ENCODE data around the gene LIPC.

The LIPC gene

DNA sequence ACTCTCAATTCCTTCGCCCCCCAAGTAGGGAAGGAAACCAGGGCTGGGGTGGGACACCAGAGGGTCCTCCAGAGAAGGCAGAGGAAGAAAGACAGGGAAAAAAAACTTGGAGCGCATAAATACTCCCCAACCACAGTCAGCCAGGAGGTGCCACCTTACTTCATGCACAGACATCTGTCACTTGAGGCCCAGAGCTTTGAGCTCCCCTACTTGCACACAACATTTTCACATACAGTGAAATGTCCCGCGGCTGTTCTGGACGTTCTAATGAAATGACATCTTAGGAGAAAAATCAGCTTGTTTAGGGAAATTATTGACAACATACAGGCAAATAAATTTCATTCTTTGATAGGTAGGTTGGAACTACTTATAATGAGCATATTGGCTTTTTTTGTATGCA, 113.0 kb downstream of the LIPC start:
- DNase-seq, result no peak

DNA sequence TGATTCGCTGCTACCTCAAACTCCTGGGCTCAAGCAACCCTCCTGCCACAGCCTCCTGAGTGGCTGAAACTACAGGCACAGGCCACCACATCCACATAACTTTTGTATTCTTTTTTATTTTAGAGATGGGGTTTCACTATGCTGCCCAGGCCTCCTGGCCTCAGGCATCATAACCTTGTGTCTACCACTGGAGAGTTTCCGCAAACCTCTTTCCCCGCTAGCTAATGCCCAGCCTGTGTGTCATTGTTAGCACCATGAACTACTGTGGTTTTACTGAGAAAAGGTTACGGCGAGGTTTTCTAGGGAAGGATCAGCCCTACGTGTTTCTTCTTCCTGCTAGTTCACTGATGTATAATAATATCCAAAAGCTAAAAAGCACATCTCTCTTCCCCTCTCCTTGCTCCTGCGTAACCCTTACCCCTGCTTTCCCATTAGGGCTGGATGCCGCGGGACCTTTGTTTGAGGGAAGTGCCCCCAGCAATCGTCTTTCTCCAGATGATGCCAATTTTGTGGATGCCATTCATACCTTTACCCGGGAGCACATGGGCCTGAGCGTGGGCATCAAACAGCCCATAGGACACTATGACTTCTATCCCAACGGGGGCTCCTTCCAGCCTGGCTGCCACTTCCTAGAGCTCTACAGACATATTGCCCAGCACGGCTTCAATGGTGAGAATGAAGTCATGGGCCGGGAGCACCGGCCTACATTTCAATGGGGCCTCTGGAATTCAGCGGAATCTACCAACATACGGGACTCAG, 113.7 kb downstream of the LIPC start:
- no peak for DNase-seq

DNA sequence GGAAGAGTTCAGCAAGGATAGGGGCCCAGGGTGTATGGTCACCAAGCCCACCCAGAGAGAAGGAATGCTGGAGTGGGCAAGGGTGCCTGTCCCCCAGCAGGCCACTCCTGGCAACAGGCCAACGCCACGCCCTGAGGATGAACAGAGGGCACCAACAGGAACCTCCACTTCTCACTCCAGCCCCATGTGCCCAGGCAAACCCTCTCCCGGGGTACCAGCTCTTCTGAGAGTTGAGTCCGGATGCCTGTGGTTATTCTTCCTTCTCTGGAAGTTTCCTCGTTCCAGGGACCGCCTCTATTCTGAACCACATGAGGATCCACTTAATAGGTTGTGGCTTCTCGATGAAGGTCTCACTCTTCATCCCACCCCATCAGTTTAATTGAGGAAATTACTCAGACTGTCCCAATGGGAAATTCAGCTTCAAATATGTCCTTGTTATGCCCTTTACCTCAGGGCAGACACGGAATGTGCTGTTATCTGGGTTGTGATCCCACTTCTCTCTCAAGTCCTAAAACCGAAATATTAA, 114.3 kb downstream of the LIPC start:
- no peak for DNase-seq

DNA sequence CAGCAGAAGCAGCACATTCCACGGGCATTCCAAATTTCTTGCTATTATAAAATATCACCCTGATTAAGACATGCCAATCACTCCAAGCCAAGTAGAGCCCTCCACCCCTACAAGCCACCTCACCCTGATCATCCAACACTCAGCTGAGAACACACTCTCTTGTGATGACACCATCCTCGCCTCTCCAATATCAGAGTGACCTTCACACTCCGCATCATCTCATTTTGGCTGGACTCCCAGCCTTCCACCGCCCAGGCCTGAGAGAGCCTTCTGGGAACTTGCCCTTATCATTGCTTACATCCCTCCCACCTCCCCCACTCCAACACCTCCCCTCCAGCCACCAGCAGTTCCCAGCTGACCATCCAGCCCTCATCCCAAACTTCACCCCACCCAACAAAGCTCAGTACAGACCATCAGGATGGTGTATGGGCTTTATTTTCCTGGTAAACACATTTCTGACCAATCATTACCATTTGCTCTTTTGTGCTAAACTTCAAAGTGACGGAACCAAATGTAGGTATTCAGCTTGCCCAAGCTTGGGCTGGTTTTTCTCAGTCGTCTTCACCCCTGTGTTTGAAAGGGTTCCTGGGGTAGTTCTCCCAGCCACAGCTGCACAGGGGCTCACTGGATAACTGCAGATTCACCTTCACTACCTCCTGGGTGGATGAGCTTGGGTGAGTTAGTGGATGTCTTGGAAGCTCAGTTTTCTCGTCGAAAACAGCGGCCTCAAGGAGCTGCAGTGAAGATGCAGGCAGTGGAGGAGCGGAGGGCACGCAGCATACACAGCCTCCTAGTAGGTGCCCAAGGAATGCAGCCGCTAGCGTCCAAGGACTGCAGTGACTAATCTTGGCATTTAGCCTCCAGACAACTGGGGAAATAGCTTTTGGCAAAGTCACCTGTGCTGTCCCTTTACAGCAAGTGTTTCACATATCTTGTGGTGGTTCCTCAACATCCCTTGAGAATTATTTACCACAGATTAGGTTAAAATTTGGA, 115.1 kb downstream of the LIPC start:
- no peak for DNase-seq

DNA sequence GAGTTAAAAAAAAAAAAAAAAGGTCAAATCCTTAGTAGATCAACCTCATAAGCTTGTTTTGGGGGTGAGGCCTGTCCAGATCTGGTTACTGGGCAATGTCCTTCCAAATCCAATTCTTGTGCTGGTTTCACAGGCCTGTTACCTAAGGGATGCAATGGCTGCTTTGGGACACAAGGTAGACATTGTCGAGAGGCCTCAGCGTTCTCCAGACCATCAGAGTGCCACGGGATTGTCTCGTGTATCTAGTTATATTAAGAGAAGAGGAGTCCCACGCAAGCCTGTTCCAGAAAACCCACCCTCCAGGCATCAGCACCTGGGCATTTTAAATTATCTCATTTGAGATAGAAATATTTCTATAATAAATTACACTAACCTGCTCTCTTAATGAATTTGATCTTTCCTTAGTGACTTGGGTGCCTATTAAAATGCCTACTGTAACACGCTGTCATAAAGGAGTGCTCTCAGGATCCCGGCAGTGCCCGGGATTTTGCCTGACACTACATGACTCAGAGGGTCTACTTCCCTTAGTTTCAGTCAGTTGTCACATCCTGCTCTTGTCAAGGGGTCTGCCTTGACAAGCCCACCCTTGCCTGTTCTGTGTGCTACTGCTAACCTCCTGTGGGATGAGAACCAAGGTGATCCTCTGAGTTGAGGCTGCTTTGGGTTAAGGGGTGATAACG, 116.0 kb downstream of the LIPC start:
- DNase-seq, result no peak

DNA sequence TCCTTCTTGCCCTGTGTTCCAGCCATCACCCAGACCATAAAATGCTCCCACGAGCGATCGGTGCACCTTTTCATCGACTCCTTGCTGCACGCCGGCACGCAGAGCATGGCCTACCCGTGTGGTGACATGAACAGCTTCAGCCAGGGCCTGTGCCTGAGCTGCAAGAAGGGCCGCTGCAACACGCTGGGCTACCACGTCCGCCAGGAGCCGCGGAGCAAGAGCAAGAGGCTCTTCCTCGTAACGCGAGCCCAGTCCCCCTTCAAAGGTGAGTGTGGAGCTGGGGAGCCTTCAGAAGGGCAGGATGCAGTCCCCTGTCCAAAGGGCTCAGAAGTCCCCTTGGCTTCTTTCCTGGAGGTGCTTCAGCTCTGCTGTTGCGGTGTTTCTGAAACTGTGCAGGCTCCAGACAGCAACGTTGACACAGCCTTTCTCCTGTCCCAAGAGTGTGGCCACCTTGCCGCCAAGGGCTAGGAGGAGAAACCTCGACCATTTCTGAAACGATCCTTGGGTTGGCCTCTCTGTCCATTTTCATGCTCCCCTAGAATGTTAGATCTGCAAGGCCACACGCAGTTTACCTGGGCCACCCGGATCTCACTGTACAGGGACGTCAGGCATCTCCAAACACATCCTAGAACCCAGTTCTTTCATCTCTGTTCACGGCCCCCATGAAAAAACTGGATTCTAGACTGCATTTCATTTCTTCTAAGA, 116.7 kb downstream of the LIPC start:
- DNase-seq, result no peak

DNA sequence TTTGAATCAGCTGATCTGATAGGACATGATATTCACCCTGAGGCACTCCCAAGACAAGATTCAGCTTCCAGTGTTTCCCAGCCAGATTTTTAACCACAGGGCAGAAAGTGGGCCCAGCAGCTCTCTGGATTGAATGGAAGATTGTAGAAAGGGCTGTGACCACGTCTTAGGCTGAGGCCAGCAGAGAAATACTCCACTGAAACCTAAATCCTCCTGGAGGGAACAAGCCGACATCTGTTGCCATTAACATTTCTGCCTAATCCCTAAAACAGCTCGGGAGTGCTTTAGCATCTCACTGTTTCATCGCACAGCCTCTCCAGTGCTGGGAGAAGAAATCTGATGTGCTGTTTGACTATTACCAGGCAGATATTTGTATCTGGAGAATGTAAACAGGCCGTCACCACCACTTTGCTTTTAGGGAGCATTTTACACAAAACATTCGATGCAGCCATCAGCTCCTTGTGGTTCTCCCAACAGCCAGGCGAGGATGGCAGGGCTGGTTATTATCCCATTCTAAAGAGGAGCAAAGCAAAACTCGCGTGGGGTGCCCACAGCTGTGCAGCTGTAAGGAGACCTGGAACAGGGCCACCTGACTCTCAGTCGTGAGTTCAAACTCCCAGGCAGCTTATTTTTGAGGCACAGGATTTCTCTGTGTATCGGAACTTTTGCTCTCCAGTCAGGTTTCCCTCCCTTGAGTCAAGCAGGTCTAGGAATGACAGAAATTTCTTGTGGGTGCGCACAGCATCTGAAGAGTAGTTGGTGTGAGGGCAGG, 117.4 kb downstream of the LIPC start:
- no peak for DNase-seq

DNA sequence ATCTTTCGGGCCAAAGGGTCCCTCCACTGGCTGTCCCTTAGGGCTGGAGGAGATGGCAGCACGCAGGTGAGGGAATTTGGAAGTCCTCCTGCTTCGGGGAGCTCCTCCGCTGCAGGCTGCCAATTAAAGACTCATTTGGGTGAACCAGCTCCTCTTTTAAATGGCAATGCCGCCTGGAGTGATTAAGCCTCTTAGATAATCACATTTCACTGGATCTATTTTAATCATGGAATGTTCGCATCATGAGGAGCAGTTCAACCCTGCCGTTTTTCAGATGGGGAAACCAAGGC, 117.9 kb downstream of the LIPC start:
- no peak for DNase-seq

DNA sequence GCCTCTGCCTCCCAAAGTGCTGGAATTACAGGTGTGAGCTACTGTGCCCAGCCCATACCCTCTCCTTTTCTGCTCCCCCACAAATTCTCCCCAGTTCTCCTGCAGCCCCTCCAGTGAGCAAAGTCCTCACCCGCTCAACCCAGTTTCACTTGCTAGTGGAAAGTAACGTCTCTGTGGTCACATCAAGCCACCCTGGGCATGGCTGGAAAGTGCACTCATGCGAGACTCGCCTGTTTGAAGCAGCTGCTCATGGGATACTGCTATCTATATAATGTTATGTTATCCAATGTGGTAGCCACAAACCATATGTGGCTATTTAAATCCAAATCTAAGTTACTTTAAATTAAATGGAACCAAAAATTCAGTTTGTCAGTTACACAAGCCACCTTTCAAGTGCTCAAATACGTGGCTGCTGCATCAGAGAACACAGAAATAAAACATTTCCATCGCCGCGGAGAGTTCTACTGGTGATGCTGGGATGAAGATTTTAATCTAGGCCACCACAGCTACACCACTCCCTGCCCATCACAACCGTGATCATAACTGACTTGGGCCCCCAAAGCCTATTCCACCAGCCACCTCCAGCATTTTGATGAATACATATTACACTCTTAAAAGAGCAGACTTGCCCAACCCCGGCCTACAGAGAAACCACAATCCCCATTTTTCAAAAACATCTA, 119.4 kb downstream of the LIPC start:
- DNase-seq, result no peak

DNA sequence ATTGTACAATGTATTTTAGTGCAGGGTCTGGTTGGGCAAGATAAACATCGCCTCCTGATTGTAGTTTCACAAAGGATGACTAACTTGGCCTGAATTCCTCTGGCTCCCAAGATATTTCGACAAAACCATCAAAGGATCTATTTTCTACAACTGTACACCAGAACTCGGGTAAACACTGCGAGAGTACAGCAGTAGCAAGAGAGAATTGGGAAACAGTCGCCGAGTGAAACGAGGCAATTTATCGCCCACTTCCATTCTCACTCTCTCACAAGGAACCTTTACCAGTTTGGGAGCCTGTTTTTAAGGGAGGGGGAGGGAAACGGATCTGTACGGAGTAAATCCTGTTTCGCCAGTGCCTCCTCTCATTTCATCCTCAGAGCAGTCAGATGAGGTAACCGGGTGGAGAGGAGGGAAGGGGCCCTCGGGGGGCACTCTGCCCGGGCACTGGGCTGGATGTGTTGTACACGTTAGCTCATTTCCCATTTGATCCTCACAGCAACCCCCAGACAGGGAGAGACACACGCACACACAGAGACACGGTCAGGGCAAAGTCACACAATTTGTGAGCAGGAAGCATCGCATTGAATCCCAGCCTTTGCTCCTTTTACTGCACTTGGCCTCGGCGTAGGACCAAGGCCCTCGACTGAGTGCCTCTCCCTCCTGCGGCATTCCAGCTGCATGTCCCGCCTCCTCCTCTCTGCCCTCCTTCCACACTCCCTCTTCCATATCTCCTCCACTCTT, 120.1 kb downstream of the LIPC start:
- no peak for DNase-seq

DNA sequence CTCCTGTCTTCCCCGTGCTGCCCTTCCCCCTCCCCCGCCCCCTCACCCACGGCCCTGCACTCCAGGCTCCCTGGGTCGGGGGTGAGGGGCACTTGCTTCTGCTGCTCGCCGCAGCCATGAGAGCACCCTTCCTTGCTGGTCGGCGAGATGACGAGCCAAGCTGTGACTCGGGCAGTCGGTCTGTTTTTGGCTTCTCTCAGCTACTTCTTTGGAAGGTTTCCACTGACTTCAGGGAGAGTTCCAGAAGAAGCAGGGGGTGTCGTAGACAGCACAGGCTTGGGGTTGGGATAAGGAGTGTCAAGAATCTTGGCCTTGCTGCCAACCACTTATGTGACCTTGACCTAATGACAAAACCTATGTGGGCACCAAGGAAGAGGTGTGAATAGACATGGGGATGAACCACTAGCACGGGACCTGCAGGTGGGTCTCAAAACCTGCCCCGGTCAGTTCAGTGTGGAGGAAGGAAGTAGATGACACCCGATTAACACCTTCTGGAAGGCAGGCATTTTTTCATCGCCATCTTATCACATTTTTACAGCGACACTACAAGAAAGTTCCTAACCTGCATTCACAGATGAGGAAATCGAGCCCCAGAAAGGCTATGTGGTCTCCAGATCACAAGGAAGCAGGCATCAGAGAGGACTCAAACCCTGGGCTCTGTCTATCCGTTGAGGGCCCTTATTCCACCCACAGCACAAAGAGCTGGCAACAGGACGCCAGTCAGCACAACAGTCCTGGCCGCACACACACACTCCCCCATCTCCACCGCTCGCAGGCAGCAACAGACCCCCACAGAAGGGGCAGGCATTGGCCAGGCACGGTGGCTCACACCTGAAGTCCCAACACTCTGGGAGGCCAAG, 120.9 kb downstream of the LIPC start:
- DNase-seq, result no peak

DNA sequence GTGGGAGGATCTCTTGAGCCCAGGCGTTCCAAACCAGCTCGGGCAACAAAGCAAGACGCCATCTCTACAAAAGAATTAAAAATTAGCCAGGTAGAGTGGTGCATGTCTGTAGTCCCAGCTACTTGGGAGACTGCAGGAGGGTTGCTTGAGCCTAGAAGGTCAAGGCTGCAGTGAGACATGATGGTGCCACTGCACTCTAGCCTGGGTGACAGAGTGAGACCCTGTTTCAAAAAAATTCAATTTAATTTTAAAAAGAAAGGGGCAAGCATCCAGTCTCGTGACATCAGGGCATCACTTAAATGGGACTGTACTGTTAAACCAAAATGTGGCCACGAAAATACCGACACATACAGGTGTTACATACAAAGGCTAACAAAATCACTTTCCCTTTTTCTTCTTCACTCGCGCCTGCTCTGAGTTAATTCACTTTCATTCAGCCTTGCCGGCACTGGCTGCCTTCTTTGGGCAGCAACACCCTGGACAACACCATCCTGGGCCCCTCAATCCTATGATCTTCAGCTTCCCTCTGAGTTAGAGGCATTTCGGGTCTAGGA, 121.7 kb downstream of the LIPC start:
- no peak for DNase-seq

DNA sequence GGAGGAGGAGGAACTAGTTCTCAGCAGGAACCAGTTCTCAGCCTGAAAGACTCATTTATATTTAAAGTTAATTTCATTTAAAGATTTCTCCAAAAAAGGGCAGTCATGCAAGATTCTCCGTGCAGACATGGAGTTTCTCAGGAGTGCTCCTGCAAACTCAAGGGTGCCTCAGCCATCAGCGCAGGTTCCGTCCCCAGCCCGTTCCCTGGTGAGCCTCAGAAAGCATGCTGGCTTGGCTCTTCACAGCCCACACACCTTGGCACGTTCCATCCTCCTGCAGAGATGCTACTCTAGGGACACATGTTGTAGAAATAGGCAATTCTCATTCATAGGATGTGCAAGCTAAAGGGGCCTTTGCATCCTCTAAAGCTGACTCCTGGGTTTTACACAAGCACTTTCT, 123.0 kb downstream of the LIPC start:
- DNase-seq, result no peak

DNA sequence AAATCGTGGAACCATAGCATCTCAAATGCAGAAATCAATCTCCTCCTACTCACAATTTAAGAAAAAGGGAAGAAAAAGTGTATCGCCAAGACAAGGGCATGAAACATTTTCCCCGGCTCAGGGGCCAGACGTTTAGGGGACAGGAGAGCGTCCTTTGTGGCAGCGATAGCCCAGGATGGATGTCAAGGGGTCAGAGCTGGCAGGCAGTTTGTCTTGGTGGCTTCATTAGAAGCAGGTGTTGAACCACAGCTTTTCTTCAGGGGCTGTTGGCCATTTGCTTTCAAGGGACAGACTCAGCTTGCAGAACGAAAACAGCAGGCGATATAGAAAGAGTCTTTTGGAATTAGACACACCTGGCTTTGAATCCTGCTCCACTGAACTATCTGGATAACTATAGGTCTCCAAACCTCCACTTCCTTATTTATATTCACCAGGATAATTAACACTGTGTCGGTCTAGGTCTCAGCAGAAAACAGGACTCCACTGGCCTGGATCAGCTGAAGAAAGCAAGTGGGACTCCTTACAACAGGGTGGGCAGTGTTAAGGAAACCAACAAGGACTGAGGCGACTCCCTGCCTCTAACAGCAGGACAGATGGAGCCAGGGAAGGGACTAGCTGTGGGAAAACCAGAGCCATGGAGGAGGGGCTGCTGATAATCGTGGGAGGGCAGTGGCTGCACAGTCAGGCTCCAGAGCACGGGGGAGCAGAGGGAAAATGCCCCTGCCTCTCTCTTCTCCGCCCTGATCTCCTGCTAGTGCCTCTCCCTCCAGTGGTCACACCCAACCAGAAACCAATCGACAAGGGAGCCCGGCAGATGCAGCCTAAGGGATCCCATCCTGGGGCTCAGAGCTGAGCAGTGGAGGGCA, 123.6 kb downstream of the LIPC start:
- no peak for DNase-seq

DNA sequence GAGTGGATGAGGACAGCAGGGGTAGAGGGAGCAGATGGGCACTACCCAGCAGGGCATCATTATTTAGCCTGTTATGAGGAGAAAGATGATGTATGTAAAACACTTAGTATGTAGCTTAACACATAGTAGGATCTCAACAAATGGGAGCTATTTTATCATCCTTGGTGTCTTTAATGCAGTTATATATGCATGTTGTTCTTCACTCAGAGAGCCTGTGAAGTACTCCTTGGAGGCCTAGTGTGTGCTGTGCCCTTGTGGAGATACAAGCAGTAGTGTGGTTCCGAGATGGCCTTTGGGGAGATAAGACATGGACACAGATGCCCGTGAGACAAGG, 124.2 kb downstream of the LIPC start:
- DNase-seq, result no peak

DNA sequence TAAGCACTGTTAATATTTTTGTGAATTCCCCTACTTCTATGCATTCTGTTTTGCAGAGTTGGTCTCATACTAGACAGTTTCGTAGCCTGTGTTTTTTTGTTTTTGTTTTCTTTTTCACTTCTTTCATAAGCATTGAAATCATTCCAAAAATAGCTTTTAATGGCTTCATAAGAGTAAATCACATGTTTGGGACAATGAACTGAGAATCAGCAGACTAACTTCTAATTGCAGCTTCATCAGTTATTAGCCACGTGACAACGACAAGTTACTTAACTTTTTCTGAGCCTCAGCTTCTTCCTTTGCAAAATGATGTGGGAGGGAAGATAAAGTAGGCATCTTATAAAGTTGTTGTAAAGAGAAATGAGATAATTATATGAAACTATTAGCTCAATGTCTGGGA, 124.8 kb downstream of the LIPC start:
- no peak for DNase-seq

DNA sequence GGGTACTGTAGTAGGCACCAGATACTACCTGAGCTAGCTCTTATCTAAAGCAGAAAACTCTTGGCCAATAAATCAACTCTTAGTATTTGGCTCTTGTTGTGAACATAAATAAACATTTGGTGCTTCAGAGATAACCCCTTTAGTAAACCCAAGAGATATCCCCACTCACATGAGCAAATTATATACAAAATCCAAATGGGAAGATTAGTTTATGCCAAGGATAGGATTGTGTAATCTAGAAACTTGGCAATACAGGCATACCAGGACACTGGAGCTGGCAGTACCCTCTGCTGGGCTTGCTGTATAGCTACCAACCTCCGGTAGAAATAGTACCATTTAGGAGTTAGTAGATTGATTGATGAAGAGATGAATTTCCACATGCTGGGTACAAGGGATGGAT, 127.0 kb downstream of the LIPC start:
- DNase-seq, result no peak

DNA sequence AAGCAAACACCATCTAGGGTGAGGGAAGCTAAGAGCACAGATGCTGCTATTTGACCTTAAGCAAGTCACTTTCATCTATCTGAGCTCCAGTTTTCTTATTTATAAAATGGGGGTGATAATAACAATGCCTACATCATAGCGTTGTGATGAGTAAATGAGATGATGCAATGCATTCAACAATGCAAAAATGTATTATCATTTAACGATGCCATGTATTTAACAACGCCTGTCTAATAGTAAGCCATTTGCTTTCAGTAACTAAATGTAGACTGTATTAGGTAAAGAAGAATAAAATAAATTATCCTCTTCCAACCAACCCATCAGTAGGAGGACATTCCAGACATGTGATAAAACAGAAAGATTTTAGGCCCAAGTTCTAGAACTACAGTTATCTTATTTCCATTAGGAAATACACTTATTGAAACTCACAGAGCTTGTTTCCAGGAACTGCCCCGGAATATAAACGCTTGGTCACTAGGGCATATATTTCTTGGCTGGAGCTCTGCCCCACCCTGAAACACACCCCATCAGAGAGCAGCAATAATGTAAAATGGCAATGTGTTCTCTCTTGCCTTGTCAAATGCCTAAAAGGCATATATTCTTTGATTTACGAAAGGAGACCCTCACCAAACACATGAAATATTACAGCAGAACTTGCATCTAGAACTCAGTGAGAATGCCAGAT, 128.3 kb downstream of the LIPC start:
- no peak for DNase-seq
